Chondrocyte (in vitro differentiated cells): ENCODE results near the gene AP4B1. TPM values are rescaled to one million over a fixed set of nuclear protein-coding genes. Genes with fewer than 3 reads are reported as not detected.

Experiments used
- DNase-seq: peaks from one replicate; pipeline ENCODE4 v3.0.0; 2021; ENCODE audit warnings: mixed read lengths, low spot score
- H3K27ac Mint-ChIP-seq: one replicate; pipeline ENCODE4 v1.8.0; 2021; ENCODE audit warnings: mild to moderate bottlenecking, moderate library complexity, mixed read lengths; ENCODE audit not compliant: unreplicated experiment
- H3K27me3 Mint-ChIP-seq: 2 replicates; pipeline ENCODE4 v1.8.0; 2021; ENCODE audit warnings: low read depth, mixed read lengths
- H3K36me3 Mint-ChIP-seq: 2 replicates; pipeline ENCODE4 v1.8.0; 2021; ENCODE audit warnings: low read depth, mixed read lengths
- H3K4me1 Mint-ChIP-seq: 2 replicates; pipeline ENCODE4 v1.8.0; 2021; ENCODE audit warnings: low read depth, mild to moderate bottlenecking, mixed read lengths
- H3K4me3 Mint-ChIP-seq: one replicate; pipeline ENCODE4 v1.8.0; 2021; ENCODE audit warnings: mild to moderate bottlenecking, moderate library complexity, mixed read lengths; ENCODE audit not compliant: unreplicated experiment
- H3K9me3 Mint-ChIP-seq: 2 replicates; pipeline ENCODE4 v1.8.0; 2021; ENCODE audit warnings: low read depth, mixed read lengths
- total RNA-seq: library from RNA; stranded (reverse); gene quantifications from 3 replicates; pipeline ENCODE4 v1.2.1, GENCODE V29; 2021
- TF ChIP-seq, protein P1 (sequence below): fragments of 200-600 bp; sonication (generic); IDR thresholded peaks from 2 replicates; pipeline ENCODE4 v1.5.0; 2021; ENCODE audit warnings: antibody characterized with exemption, mild to moderate bottlenecking, moderate library complexity

AP4B1 gene
- total RNA-seq, 1 donor from 2014 or later = 15.6 TPM

DNA sequence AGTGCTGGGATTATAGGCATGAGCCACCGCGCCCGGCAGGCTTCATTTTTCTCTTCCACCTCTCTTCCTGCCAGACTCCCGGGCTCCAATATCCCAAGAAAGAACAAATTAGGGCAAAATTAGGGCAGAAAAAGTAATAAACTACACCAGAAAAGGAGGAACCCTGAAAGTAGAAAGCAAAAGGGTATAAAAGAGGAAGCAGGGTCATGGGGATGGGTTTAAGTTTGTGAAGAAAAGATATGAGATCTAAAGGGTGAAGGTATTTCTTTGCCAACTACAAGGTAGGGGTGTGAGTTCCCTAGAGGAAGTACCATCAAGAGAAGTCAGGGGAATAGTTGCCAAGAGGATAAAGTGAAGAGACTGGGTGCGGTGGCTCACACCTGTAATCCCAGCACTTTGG is 43.0 kb downstream of the AP4B1 start:
- H3K4me1 Mint-ChIP-seq = peaks cover 23% of the 10 kb centered on the region

DNA sequence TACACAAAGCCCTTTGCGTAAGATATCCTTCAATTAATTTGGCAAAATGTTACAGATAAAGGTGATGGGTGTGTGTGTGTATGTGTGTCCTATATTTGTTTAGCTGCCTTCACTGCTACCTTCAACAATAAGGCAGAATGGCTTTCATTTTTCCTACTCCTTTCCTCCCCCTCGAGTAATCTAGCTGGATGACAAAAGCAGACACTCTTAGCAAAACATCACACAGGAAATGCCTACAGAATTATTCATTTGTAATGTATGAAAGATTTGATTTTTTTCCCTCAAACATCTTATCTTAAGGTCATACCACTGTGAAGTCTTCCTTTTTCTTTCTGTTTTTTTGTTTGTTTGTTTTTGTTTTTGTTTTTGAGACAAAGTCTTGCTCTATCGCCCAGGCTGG is 43.7 kb downstream of the AP4B1 start:
- Mint-ChIP-seq H3K27me3 (no peaks in the 10 kb centered on the region), H3K27ac (no peak overlapping the region), H3K4me3 (no peak overlapping the region), H3K4me1 (peaks cover 30% of the 10 kb centered on the region), H3K36me3 (no peaks in the 10 kb centered on the region), H3K9me3 (no peaks in the 10 kb centered on the region)
- no peak for DNase-seq
- TF ChIP-seq, protein P1, sequence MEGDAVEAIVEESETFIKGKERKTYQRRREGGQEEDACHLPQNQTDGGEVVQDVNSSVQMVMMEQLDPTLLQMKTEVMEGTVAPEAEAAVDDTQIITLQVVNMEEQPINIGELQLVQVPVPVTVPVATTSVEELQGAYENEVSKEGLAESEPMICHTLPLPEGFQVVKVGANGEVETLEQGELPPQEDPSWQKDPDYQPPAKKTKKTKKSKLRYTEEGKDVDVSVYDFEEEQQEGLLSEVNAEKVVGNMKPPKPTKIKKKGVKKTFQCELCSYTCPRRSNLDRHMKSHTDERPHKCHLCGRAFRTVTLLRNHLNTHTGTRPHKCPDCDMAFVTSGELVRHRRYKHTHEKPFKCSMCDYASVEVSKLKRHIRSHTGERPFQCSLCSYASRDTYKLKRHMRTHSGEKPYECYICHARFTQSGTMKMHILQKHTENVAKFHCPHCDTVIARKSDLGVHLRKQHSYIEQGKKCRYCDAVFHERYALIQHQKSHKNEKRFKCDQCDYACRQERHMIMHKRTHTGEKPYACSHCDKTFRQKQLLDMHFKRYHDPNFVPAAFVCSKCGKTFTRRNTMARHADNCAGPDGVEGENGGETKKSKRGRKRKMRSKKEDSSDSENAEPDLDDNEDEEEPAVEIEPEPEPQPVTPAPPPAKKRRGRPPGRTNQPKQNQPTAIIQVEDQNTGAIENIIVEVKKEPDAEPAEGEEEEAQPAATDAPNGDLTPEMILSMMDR = no peak

More for the DNA sequence above, 43.0 kb downstream of the AP4B1 start:
- Mint-ChIP-seq H3K27ac (no peak overlapping the region), H3K4me3 (no peak overlapping the region), H3K27me3 (no peaks in the 10 kb centered on the region), H3K9me3 (no peaks in the 10 kb centered on the region), H3K36me3 (no peaks in the 10 kb centered on the region)
- no peak for DNase-seq
- TF ChIP-seq, protein P1 = no peak

GRCh38 chr1:113859478-113860175 is 45.0 kb downstream of the AP4B1 start:
- TF ChIP-seq, protein P1 = no peak
- H3K9me3 Mint-ChIP-seq = no peaks in the 10 kb centered on the region
- no peaks in the 10 kb centered on the region for H3K36me3 Mint-ChIP-seq
- H3K4me1 Mint-ChIP-seq = peaks cover 33% of the 10 kb centered on the region
- H3K27me3 Mint-ChIP-seq = no peaks in the 10 kb centered on the region
- no peak overlapping the region for H3K27ac Mint-ChIP-seq
- no peak for DNase-seq
- no peak overlapping the region for H3K4me3 Mint-ChIP-seq

- Mint-ChIP-seq H3K4me1 (peaks cover 33% of the 10 kb centered on the region), H3K9me3 (no peaks in the 10 kb centered on the region), H3K27me3 (no peaks in the 10 kb centered on the region)
Observed at GRCh38 chr1:113858982-113859381, 45.6 kb downstream of the AP4B1 start.

GRCh38 chr1:113858418-113858817 is 46.2 kb downstream of the AP4B1 start:
- H3K9me3 Mint-ChIP-seq = no peaks in the 10 kb centered on the region
- no peak overlapping the region for H3K27ac Mint-ChIP-seq
- no peaks in the 10 kb centered on the region for H3K27me3 Mint-ChIP-seq
- no peaks in the 10 kb centered on the region for H3K36me3 Mint-ChIP-seq
- DNase-seq = no peak
- H3K4me1 Mint-ChIP-seq = peaks cover 33% of the 10 kb centered on the region
- TF ChIP-seq, protein P1 = no peak
- H3K4me3 Mint-ChIP-seq = no peak overlapping the region

More at GRCh38 chr1:113858982-113859381, 45.6 kb downstream of the AP4B1 start:
- no peak for DNase-seq
- no peak overlapping the region for H3K27ac Mint-ChIP-seq
- no peak overlapping the region for H3K4me3 Mint-ChIP-seq
- TF ChIP-seq, protein P1 = no peak
- H3K36me3 Mint-ChIP-seq = no peaks in the 10 kb centered on the region
